BJ (cell line): ENCODE data around the gene GPR78. TPM values are rescaled to one million over a fixed set of nuclear protein-coding genes. Genes with fewer than 3 reads are reported as not detected.

Experiments used
- CTCF ChIA-PET: fragments of 350-600 bp; formaldehyde crosslinking; extraction: SDS; loops from one replicate; lab custom pipeline; 2021; ENCODE audit warnings: antibody characterized with exemption, inconsistent platforms; lab: Yijun Ruan, JAX
- POLR2A ChIA-PET: fragments of 300-600 bp; sonication (Branson Sonifier 250); formaldehyde crosslinking; extraction: SDS; loops from one replicate; lab custom pipeline; 2021; ENCODE audit warnings: antibody characterized with exemption; lab: Charles Lee
- DNase-seq: peaks from one replicate; pipeline ENCODE4 v3.0.0-alpha.2; 2011; ENCODE audit warnings: low read depth
- H3K27me3 ChIP-seq: 2 replicates; pipeline ENCODE4 v1.6.0; 2011; ENCODE audit warnings: low read length; ENCODE audit not compliant: control insufficient read depth, insufficient read depth
- H3K36me3 ChIP-seq: 2 replicates; pipeline ENCODE4 v1.5.1; 2011; ENCODE audit warnings: low read length; ENCODE audit not compliant: control insufficient read depth, insufficient read depth
- H3K4me3 ChIP-seq: 2 replicates; pipeline ENCODE4 v1.5.1; 2011; ENCODE audit warnings: low read depth, mild to moderate bottlenecking, control low read depth, low read length
- CTCF ChIP-seq: IDR thresholded peaks from 2 replicates; pipeline ENCODE4 v1.5.1; 2011; ENCODE audit warnings: low read depth, mild to moderate bottlenecking, control low read depth, inconsistent platforms, low read length, moderate library complexity; ENCODE audit not compliant: insufficient read depth
- polyA plus RNA-seq: library from polyadenylated mRNA; depleted of rRNA; stranded (reverse); fragments of >200 nt; gene quantifications from 2 replicates; pipeline ENCODE4 v1.2.3, GENCODE V29; 2011

The GPR78 gene
- polyA plus RNA-seq, 1 experiment, result 0.82 TPM

- H3K27me3 ChIP-seq, result no peaks in the 10 kb centered on the region
- H3K4me3 ChIP-seq, result no peak overlapping the region
- CTCF ChIA-PET, result interaction anchor here (0.6 to 1.0 kb wide), 3 partner anchors 8 to 14 kb away, joined by 3 to 4 read pairs (median 3); no protein-coding TSS in a partner anchor
- no peak for DNase-seq
- no peaks in the 10 kb centered on the region for H3K36me3 ChIP-seq
- TF ChIP-seq CTCF, result no peak
- POLR2A ChIA-PET, result no interaction called here
Measured at GRCh38 chr4:8560265-8561047, 19.7 kb upstream of the GPR78 start.

GRCh38 chr4:8564595-8564994, 15.6 kb upstream of the GPR78 start:
- POLR2A ChIA-PET, result no interaction called here
- CTCF ChIA-PET, result interaction anchor here (0.9 kb wide), 1 partner anchor 43 kb away, joined by 3 read pairs; no protein-coding TSS in a partner anchor
- Histone ChIP-seq H3K27me3 (no peaks in the 10 kb centered on the region), H3K36me3 (no peaks in the 10 kb centered on the region), H3K4me3 (no peak overlapping the region)
- no peak for TF ChIP-seq CTCF
- DNase-seq, result no peak

GRCh38 chr4:8568068-8568668, 12.0 kb upstream of the GPR78 start:
- TF ChIP-seq CTCF, result no peak
- DNase-seq, result peak; percentile 62
- H3K4me3 ChIP-seq, result no peak overlapping the region
- no peaks in the 10 kb centered on the region for H3K36me3 ChIP-seq
- ChIA-PET POLR2A (no interaction called here), CTCF (interaction anchor here (1.1 to 1.6 kb wide), 4 partner anchors 14 to 29 kb away, joined by 3 to 5 read pairs (median 4); no protein-coding TSS in a partner anchor)
- no peaks in the 10 kb centered on the region for H3K27me3 ChIP-seq

- POLR2A ChIA-PET, result no interaction called here
- H3K27me3 ChIP-seq, result no peaks in the 10 kb centered on the region; the same call in 1 of the 2 replicates
- CTCF ChIA-PET, result interaction anchor here (1.2 kb wide), 1 partner anchor 24 kb away, joined by 4 read pairs; no protein-coding TSS in a partner anchor
Measured at GRCh38 chr4:8570201-8570600, 10.0 kb upstream of the GPR78 start.

More at GRCh38 chr4:8570201-8570600, 10.0 kb upstream of the GPR78 start:
- H3K4me3 ChIP-seq, result no peak overlapping the region
- no peak for DNase-seq
- TF ChIP-seq CTCF, result no peak
- H3K36me3 ChIP-seq, result no peaks in the 10 kb centered on the region
